Measurements from ENCODE around the gene BAIAP3. TPM values are rescaled to one million over a fixed set of nuclear protein-coding genes. Genes with fewer than 3 reads are reported as not detected.

Gene BAIAP3
- polyA plus RNA-seq, 1 experiment: 0.33 TPM

- TF ChIP-seq CTCF (IDR thresholded peaks at IDR 0.05; ENCODE audit: insufficient read depth, low read depth, low read length): no peak
- CTCF ChIA-PET: interaction anchor here (1.0 kb wide), 1 partner anchor 13 kb away, joined by 4 read pairs; no protein-coding TSS in a partner anchor
- POLR2A ChIA-PET: interaction anchor here (0.6 kb wide), 1 partner anchor 19 kb away, joined by 4 read pairs; no protein-coding TSS in a partner anchor
- Histone ChIP-seq H3K27me3 (ENCODE audit: control insufficient read depth, insufficient read depth, low read length) (peaks cover 32% of the 10 kb centered on the region), H3K36me3 (ENCODE audit: control insufficient read depth, insufficient read depth, low read length) (no peaks in the 10 kb centered on the region), H3K4me3 (ENCODE audit: low read depth, low read length) (no peak overlapping the region)
- no peak for DNase-seq (ENCODE audit: low read depth)
Observed at GRCh38 chr16:1287982-1288670, 45.3 kb upstream of the BAIAP3 start.

- TF ChIP-seq CTCF (IDR thresholded peaks at IDR 0.05; ENCODE audit: insufficient read depth, low read depth, low read length): no peak
- ChIA-PET POLR2A (interaction anchor here (0.6 kb wide), 1 partner anchor 20 kb away, joined by 4 read pairs; no protein-coding TSS in a partner anchor), CTCF (interaction anchor here (1.0 to 2.6 kb wide), 2 partner anchors 12 kb away, joined by 4 to 14 read pairs; no protein-coding TSS in a partner anchor)
- peaks cover 30% of the 10 kb centered on the region for H3K27me3 ChIP-seq (ENCODE audit: control insufficient read depth, insufficient read depth, low read length)
- DNase-seq (ENCODE audit: low read depth): no peak
- no peaks in the 10 kb centered on the region for H3K36me3 ChIP-seq (ENCODE audit: control insufficient read depth, insufficient read depth, low read length)
- H3K4me3 ChIP-seq (ENCODE audit: low read depth, low read length): no peak overlapping the region
Observed at GRCh38 chr16:1288813-1289476, 44.5 kb upstream of the BAIAP3 start.

- ChIA-PET POLR2A (no interaction called here), CTCF (interaction anchor here (2.6 kb wide), 1 partner anchor 11 kb away, joined by 14 read pairs; no protein-coding TSS in a partner anchor)
- Histone ChIP-seq H3K27me3 (ENCODE audit: control insufficient read depth, insufficient read depth, low read length) (peaks cover 31% of the 10 kb centered on the region), H3K4me3 (ENCODE audit: low read depth, low read length) (no peak overlapping the region), H3K36me3 (ENCODE audit: control insufficient read depth, insufficient read depth, low read length) (no peaks in the 10 kb centered on the region)
- no peak for DNase-seq (ENCODE audit: low read depth)
- no peak for TF ChIP-seq CTCF (IDR thresholded peaks at IDR 0.05; ENCODE audit: insufficient read depth, low read depth, low read length)
Observed at GRCh38 chr16:1289477-1289866, 44.0 kb upstream of the BAIAP3 start.

GRCh38 chr16:1290063-1290501 lies 43.4 kb upstream of the BAIAP3 start:
- DNase-seq (ENCODE audit: low read depth): no peak
- H3K27me3 ChIP-seq (ENCODE audit: control insufficient read depth, insufficient read depth, low read length): peaks cover 31% of the 10 kb centered on the region
- CTCF ChIA-PET: interaction anchor here (2.6 kb wide), 1 partner anchor 11 kb away, joined by 14 read pairs; no protein-coding TSS in a partner anchor
- H3K4me3 ChIP-seq (ENCODE audit: low read depth, low read length): no peak overlapping the region
- H3K36me3 ChIP-seq (ENCODE audit: control insufficient read depth, insufficient read depth, low read length): no peaks in the 10 kb centered on the region
- POLR2A ChIA-PET: no interaction called here
- TF ChIP-seq CTCF (IDR thresholded peaks at IDR 0.05; ENCODE audit: insufficient read depth, low read depth, low read length): no peak

GRCh38 chr16:1290860-1291575 lies 42.4 kb upstream of the BAIAP3 start:
- Histone ChIP-seq H3K36me3 (ENCODE audit: control insufficient read depth, insufficient read depth, low read length) (no peaks in the 10 kb centered on the region), H3K4me3 (ENCODE audit: low read depth, low read length) (no peak overlapping the region), H3K27me3 (ENCODE audit: control insufficient read depth, insufficient read depth, low read length) (peaks cover 31% of the 10 kb centered on the region)
- TF ChIP-seq CTCF (IDR thresholded peaks at IDR 0.05; ENCODE audit: insufficient read depth, low read depth, low read length): no peak
- no peak for DNase-seq (ENCODE audit: low read depth)
- ChIA-PET CTCF (interaction anchor here (0.8 to 2.6 kb wide), 2 partner anchors 10 to 73 kb away, joined by 3 to 14 read pairs; no protein-coding TSS in a partner anchor), POLR2A (no interaction called here)
